CD4-positive, alpha-beta T cell treated with Interleukin-17A for 4 hours (primary cell): ENCODE results near the gene CGNL1.

Source experiments
- DNase-seq: peaks from one replicate; pipeline ENCODE4 v3.0.0-alpha.2; 2020; ENCODE audit warnings: mixed read lengths

The CGNL1 gene

DNA sequence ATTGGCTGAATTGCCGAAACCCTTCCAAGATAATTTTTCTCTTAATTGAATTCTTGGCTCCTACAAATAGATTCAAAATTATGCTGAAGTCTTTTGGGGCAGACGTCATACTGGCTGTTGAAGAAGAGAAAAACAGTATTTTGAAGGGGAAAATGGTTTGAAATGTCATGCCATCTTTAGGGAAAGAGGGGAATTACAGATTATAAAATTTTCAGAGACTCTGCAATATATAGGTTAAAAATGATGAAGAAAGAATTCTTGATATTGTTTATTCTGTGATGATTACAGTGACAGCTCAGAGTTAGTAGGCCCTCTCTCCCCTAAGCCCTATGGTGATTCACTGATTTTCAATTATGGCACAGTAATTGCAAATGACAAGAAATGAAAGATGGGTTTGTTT is 86.1 kb downstream of the CGNL1 start:
- DNase-seq, result no peak

DNA sequence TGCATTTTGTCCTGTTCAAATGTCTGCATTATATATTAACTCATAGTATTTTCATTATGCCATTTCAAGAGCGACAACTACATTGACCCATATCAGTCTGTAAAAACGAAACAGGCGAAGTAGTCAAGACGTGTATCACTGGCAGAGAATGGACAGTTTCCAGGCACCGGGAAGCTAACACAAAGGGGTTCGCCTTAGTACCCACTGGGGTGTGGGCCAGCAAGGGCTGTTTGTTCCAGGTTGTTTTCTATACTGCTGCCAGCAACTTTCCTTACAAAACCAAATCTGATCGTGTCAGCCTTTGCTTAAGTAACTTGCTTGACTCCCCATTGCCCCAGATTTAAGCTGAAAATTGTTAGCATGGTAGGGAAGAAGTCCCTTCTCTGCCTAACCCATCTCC is 87.1 kb downstream of the CGNL1 start:
- DNase-seq, result no peak

DNA sequence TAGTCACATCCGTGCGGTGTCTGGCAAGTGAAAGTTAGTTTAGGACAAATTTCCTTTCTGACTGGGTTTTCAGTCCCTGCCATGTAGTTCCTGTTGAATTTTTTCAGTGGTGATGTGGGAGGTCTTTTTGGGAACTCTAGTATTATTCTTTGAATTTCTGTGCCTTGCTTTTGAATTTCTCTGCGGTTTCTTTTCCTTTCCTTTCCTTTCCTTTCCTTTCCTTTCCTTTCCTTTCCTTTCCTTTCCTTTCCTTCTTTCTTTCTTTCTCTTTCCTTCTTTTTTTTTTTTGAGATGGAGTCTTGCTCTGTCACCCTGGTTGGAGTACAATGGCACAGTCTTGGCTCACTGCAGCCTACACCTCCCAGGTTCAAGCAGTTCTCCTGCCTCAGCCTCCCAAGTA is 88.2 kb downstream of the CGNL1 start:
- no peak for DNase-seq

DNA sequence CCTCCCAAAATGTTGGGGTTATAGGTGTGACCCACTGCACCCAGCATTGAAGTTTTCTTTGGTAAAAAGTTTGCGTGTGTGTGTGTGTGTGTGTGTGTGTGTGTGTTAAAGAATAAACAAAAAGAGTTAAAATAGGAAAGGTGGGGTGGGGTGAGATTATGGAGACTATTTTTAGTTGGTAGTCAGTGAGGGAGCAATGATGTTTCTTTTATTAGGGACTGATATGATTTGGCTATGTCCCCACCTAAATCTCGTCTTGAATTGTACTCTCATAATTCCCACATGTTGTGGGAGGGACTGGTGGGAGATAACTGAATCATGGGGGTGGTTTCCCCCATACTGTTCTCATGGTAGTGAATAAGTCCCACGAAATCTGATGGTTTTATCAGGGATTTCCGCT is 92.2 kb downstream of the CGNL1 start:
- no peak for DNase-seq

DNA sequence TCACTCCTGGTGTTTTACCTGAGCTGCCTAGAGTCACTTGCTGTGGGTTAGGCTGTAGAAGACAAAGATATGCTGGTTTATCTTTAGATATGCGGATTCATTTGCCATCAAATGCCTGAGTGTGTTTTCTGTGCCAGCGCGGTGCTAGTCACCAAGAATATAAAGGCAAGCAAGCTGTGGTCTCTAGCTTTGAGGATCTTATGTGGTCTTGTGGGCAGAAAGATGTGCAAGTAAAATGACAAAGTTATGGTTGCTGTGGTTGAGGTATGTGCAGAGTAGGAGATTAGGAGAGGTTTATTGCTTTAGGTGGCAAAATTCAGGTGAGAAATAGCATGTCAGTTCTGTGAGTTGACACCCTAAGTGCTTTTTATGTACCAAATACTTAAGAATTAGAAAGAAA is 94.2 kb downstream of the CGNL1 start:
- DNase-seq, result no peak

DNA sequence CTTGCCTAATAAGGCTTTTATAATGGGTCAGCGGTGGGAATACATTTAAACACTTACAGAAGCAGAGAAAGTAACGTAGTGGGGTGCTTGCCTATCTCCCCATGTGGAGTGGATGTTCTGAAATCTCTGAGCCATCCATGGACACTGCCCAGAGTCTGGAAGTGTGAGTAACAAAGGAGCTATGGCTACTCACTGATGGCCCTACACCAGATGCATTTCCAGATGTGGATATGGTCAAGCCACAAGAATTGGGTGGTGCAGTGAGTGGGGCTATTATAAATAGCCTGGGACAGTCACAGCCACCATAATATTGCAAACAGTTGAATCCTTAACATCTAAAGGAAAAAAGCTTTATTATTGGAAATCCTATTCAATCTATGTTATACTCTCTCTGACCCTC is 96.6 kb downstream of the CGNL1 start:
- DNase-seq, result no peak

DNA sequence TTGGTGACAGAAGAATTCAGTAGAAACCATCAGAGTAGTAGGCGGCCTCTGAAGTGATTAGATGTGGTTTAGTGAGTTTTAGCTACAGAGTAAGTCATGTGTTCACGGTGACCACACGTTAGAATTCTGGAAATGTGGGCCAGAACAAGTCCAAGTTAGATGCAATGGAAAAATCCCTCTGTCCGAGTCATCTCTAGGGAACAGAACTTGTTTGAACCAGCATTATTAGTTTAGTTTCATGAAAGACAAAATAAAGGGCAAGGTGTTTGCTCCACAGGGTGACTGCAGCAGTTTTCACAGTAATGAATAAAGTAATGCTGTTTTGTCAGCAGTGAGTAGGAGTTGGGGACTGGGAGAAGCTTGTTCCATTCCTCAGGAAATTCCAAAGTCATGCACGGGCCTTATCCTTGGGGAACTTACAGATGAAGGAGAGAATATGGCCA is 100.2 kb downstream of the CGNL1 start:
- no peak for DNase-seq

DNA sequence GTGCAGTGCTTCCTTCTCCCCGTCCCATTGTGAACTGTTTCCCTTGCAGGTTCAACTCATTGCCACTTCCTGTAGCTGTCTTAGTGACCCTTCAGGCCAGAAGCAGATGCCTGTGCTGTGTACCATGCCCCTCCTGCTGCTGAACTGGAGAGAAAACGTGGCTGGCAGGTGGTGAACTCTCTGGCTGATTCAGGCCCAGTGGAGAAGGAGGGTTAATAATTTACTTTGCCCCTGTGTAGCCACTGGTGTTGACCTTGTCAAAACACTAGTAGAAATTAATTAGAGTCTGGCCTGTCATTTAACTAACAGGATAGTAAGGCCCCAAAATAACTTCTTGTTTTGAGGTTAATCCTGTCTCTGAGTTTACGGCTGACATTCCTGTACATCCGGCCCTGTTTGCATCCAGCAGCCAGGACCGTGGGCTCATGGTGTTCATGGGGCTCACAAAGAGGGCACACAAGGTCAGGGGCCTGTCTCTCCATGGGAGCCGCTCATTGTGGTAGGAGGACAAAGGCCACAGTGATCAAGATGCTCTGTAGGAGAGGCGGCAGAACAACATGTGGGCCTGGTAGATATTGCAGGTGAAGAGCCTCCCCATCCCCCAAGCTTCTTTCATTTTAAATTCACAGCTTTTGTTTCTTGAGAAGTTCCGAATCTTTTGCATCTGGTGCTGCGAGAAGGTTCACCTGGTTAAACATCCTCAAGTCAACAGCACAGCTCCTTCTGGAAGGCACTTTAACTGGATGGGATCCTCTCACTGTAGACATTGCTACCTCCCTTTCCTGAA is 101.6 kb downstream of the CGNL1 start:
- no peak for DNase-seq

DNA sequence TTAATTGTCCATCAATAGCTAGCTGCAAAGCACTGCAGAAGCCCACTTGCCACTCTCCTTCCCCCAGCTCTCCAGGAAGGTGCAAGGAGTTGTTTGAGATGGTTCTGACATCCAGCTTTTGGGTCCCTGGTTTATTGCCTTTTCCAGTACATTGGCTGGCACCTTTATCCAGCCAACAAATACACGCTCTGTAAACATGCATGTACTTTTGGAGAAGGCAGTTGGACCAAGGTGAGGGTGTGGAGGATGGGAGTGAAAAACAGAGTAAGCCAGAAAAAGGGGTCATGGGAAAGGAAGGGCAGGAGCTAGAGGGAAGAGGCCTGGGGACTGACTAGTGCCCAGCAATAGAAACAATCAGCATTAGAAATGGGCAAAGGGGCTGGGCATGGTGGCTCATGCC is 102.7 kb downstream of the CGNL1 start:
- no peak for DNase-seq

DNA sequence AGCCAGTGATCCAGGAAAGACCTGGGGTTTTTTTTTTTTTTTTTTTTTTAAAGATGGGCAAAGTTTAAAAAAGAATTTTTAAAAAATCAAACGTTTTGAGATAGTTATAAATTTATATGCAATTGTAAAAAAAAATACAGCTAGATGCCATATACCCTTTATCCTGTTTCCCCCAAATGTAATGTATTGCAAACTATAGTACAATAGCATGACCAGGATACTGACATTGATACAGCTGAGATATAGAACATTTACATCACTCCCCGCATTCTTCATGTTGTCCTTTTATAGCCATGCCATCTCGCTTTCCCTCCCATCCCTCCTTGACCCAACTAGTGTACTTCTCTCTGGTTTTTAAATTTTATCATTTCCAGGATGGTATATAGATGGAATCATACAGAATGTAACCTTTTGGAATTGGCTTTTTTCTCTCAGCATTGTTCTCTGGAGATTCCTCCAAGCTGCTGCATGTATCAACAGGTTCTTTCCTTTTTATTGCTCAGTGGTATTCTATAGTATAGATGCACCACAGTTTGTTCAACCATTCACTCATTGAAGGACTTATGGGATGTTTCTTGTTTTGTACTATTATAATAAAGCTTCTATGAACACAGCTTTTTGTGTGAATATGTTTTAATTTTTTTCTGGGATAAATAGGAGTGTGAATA is 104.9 kb downstream of the CGNL1 start:
- DNase-seq, result no peak

DNA sequence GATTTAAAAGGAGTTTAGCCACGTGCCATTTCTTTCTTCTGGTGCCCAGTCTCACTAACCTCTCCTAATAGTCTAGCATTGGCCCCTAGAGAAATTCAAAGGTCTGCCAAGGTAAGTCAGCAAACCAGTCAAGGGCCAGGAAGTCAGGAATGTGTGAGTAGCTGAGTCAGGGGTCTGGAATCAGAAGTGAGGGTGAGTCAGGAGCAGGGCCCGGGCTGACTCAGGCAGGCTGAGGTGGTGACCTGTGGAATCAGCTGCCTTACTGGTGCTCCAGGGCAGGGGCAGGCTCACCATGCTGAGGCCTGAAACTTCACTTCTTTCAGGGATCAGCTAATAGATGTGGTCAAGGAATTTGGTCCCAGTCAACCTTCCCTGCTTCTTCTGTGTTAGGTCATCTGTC is 109.6 kb downstream of the CGNL1 start:
- DNase-seq, result no peak

DNA sequence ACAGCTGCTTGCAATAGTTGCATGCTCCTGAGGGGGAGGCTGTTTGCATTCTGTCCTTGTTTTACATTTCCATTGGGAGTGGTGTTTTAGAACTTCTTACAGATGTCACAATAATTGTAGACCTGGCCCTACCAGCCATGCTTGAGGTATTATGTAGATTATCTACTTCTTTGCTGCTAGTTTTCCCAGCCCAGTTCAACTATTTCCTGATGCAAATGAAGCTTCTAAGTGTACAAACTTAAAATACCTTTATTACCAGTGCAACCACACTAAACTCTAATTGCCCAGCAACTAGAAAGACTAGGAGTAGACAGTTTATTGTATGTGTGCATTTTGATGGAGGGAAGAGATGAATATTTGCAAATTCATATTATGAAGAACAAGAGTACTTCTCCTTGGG is 110.5 kb downstream of the CGNL1 start:
- DNase-seq, result no peak

DNA sequence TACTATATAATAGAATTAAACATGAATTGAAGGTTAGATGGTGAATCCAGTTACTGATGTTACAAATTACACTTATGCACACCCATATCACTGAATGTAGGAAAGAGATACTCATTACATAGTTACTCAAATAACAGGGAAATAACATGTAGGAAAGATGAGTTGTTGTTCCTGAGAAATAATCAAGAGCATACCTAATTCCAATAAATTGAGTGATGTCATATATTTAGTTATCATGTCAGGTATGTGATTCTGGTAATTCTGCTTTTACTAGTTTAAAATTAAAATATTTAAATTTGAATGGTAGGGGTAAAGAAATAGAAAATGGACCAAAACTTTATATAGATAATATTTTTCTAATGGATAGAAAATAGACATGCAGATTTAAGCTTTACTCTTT is 112.8 kb downstream of the CGNL1 start:
- no peak for DNase-seq

DNA sequence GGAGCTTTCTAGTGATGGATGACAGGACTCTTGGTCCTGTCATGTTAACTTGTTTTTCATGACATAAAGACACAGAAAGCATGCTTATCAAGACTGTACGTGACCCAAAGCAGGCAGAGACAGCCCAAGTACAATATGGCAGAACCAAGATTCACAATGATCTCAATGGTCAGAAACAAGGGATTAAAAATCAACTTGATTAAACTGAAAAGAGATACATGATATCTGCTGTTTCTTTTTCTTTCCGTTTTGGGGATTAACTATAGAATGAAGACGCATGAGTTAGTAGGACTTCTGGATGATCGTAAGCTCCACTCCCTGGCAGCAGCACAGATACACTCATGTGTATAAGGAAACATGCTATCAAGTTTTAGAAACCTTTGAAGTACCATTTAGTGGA is 117.0 kb downstream of the CGNL1 start:
- no peak for DNase-seq

DNA sequence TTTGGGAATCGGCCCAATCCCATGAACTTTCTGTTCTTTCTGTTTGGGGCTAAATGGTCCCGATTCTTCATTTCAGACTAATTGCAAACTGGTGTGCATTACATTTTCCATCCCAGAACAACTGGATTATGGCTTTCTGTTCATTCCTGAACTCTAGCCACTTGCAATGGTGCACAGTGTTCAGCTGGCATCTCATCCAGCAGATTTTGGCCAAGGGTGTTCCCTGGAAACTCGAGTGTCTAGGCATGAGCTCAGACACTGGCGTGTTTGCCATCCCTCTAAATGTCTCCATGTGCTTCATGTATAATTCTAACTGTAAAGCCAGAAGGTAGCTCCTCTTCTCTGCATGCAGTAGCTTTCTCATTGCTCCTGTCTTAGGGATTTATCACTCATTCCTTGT is 118.3 kb downstream of the CGNL1 start:
- DNase-seq, result no peak

DNA sequence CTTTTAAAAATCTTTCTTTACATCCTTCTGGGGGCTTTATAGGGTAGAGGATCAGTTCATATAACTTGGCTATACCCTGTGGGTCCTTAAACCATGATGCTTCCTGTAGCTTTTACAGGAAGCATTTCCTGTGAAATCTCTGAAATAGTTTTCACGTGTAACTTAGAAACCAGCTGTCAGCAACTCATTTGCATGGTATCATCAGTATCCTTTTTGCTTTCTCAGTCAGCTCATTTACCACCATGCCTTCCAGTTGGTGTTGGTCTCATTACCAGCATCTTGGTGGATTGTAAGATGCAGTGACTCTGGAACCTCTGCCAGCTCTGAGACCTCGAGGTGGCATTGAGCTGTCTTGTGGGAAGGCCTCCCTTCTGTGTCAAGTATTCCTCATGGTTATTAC is 118.7 kb downstream of the CGNL1 start:
- no peak for DNase-seq

DNA sequence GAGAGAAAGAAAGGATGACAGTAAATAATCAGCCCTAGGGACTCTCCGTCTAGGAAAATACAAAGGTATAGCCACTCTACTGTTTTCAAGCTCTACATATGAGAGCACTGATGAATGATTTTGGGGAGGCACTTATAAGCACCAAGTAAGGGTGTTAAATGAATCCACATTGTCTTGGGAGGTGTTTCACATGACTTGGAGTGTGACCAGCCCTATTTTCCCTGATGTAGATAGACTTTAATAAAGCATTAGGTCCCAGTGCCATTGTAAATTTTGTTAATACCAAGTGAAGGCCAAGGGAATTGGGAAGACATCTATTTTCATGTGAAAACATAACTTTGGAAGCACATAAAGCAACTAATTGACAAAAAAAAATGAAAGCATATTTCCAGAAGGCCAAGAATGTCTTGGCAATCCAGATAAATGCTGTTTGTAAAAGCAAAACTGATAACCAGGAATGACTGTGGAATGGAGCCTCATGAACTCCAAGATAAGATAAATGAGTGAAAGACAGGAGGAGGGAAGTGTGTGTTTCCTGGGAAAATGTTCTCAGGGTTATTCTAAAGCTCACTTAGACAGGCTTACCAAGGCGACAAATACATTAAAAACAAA is 119.4 kb downstream of the CGNL1 start:
- DNase-seq, result no peak

DNA sequence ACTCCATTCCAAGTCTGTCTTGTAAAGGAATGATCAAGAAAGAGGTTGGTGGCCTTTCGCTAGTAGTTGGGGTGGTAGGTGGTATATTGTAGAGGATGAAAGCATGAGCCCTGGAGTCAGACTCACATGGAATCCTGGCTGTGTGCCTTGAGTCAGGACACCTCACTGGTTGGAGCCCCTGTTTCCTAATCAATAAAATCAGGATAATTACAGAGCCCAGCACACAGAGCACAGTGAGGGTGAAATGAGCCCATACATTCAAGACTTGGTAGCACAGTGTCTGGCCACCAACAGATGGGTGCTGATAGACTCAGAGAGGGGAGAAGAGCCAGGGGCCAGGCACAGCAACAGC is 120.3 kb downstream of the CGNL1 start:
- no peak for DNase-seq

DNA sequence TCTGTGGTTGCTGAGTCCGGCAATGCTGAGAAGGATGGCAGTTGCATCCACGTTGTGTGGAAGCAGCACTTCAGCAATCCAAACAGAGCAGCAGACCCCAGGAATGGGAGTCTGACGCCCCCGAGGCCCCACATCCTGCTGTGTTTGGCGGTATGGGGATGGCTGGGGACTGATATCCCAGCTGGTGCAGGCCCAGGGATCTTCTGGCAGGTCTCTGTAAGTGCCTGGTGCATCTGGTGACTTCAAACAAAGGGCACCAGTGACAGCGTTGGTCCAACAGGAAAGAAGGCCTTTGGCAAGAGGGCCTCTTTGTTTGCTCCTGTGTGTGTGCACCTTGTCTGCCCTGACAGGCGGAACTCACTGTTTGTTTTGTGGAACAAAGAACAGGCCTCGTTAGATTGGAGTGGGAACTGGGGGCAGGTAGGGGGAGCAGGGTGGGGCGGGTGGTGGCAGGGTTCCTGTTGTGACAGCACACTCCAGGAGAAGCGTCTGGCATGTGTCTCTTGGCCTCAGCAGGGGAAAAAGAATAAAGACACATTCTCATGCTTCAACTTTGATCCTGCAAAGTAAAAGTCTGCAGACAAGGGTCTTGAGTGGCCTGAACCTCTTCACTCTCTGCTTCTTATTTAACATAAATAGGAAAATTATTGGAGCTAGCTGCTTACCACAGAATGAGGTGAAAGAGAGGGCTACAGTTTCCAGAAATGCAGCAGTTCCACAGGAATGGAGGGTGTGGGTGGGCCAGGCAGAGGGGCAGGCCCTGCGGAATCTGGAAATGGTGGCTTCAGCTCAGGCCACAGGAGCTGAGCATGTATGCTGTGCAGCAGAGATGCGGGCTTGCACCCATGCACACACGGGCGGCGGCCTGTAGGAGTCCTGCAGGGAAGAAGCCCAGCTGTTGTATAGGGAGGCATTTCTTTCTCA is 120.9 kb downstream of the CGNL1 start:
- DNase-seq, result no peak

DNA sequence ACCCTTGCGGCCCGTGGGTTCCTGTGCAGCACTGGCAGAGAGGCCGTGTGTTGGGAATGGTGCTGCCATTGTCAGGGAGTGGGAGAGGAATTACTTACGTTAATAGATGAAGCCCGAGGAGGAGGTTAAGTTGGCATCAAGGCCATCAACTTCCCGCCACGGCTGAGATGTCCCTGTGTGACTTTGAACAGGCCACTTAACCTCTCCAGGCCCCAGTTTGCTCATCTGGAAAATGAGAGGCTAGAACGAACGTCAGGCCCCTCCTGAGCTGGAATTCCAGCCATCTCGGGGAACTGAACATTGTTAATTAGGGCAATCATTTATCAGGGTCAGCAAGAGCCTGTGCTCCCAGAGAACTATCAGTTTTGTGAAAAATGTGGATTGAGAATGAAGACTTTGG is 124.0 kb downstream of the CGNL1 start:
- DNase-seq, result no peak

DNA sequence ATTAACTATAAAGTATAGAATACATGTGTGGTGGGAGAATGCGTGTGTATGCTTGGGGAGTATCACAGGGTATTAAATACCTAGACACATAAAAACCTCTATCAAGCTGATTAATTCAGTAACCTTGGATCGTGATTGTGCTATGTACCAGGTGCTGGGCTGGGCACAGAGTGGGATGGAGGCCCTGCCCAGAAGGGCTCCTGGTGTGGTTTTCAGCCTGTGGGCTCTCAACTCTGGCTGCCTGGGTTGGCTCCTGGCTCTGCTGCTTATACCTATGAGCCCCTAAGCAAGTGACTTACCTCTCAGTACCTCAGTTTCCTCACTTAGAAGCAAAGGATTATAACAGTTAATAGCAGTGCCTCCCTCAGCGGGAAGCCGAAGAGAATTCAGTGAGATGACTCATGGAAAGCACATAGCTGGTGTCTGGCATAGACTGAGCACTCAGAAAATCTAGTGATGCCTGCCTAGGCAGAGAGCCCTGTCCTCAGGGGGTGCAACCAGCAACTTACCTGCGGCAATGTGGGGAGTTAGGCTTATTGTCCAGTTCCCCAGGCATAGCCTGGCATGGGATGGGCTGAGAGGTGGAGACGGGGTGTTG is 124.8 kb downstream of the CGNL1 start:
- no peak for DNase-seq

DNA sequence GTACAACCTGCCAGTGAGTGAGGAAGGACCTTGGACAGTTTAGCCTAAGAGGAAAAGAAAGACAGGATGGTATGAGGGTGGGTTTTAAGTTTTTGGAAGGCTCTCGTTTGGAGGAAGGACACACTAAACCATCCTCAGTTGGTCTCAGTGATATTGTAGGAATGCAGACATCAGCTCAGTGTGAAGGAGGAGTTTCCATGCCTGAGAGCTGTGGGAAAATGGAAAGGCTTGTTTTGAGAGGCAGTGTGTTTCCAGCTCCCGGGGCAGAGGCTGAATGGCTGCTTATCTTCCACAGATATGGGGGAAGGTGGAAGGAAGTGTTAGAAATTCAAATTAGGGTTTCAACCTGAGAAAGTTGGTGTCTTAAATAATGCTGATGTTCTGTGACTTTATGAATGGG is 125.8 kb downstream of the CGNL1 start:
- DNase-seq, result no peak
